SK-N-SH treated with all-trans-retinoic acid at 6 μM for 48 hours (cell line): ENCODE data around the gene RGS2.

Experiments used
- ATAC-seq: fragments of 200-7000 bp; cut with Tn5 transposase; 3 replicates; pipeline ENCODE4 v1.9.1; 2020; ENCODE audit warnings: mild to moderate bottlenecking, moderate library complexity
- ARNTL ChIP-seq: fragments of 450-650 bp; formaldehyde crosslinking; IDR thresholded peaks from 2 replicates; pipeline ENCODE4 v1.5.0; 2020; ENCODE audit warnings: low read depth, mild to moderate bottlenecking, moderate library complexity, borderline replicate concordance
- CREB5 ChIP-seq: fragments of 250-450 bp; sonication (Bioruptor Pico); IDR thresholded peaks from 2 replicates; pipeline ENCODE4 v1.5.1; 2020; ENCODE audit warnings: low read depth, mild to moderate bottlenecking, moderate library complexity
- CSDC2 ChIP-seq: fragments of 250-450 bp; sonication (Bioruptor Pico); IDR thresholded peaks from 2 replicates; pipeline ENCODE4 v1.5.0; 2020; ENCODE audit warnings: mild to moderate bottlenecking, moderate library complexity
- CSRNP3 ChIP-seq: fragments of 250-450 bp; sonication (Bioruptor Pico); IDR thresholded peaks from 2 replicates; pipeline ENCODE4 v1.5.1; 2021; ENCODE audit warnings: mild to moderate bottlenecking, moderate library complexity
- ESRRG ChIP-seq: fragments of 250-450 bp; sonication (Bioruptor Pico); IDR thresholded peaks from 2 replicates; pipeline ENCODE4 v1.6.1; 2021; ENCODE audit warnings: mild to moderate bottlenecking
- GLIS3 ChIP-seq: fragments of 250-450 bp; sonication (Bioruptor Pico); IDR thresholded peaks from 2 replicates; pipeline ENCODE4 v1.5.0; 2020; ENCODE audit warnings: mild to moderate bottlenecking, moderate library complexity
- ISL1 ChIP-seq: fragments of 250-450 bp; sonication (Bioruptor Pico); IDR thresholded peaks from 2 replicates; pipeline ENCODE4 v2.1.2; 2022; ENCODE audit warnings: mild to moderate bottlenecking, moderate library complexity
- OSR1 ChIP-seq: fragments of 250-450 bp; sonication (Bioruptor Pico); IDR thresholded peaks from 2 replicates; pipeline ENCODE4 v1.8.0; 2022; ENCODE audit warnings: moderate library complexity, mild to moderate bottlenecking, inconsistent platforms
- PATZ1 ChIP-seq: fragments of 250-450 bp; sonication (Bioruptor Pico); IDR thresholded peaks from 2 replicates; pipeline ENCODE4 v1.8.0; 2020; ENCODE audit warnings: mild to moderate bottlenecking, moderate library complexity, borderline replicate concordance
- POU6F1 ChIP-seq: fragments of 250-450 bp; sonication (Bioruptor Pico); IDR thresholded peaks from 2 replicates; pipeline ENCODE4 v1.8.0; 2021; ENCODE audit warnings: low read depth, mild to moderate bottlenecking, moderate library complexity, borderline replicate concordance
- PPARA ChIP-seq: fragments of 250-450 bp; sonication (Bioruptor Pico); IDR thresholded peaks from 2 replicates; pipeline ENCODE4 v1.5.0; 2020; ENCODE audit warnings: mild to moderate bottlenecking, borderline replicate concordance
- RARB ChIP-seq: fragments of 250-450 bp; sonication (Bioruptor Pico); IDR thresholded peaks from 2 replicates; pipeline ENCODE4 v1.8.0; 2021; ENCODE audit warnings: mild to moderate bottlenecking, moderate library complexity
- SNAI2 ChIP-seq: fragments of 250-450 bp; sonication (Bioruptor Pico); IDR thresholded peaks from 2 replicates; pipeline ENCODE4 v1.5.0; 2020; ENCODE audit warnings: mild to moderate bottlenecking, moderate library complexity
- TCF4 ChIP-seq: fragments of 250-450 bp; sonication (Bioruptor Pico); IDR thresholded peaks from 2 replicates; pipeline ENCODE4 v1.8.0; 2021; ENCODE audit warnings: mild to moderate bottlenecking, moderate library complexity, borderline replicate concordance
- TOX ChIP-seq: fragments of 250-450 bp; sonication (Bioruptor Pico); IDR thresholded peaks from 2 replicates; pipeline ENCODE4 v1.8.0; 2021; ENCODE audit warnings: mild to moderate bottlenecking, moderate library complexity, borderline replicate concordance
- ZC3H10 ChIP-seq: fragments of 250-450 bp; sonication (Bioruptor Pico); IDR thresholded peaks from 2 replicates; pipeline ENCODE4 v1.5.1; 2021; ENCODE audit warnings: mild to moderate bottlenecking, moderate library complexity
- ZFP3 ChIP-seq: fragments of 250-450 bp; sonication (Bioruptor Pico); IDR thresholded peaks from 2 replicates; pipeline ENCODE4 v1.5.0; 2020; ENCODE audit warnings: mild to moderate bottlenecking, moderate library complexity
- ZNF70 ChIP-seq: fragments of 450-650 bp; formaldehyde crosslinking; IDR thresholded peaks from 2 replicates; pipeline ENCODE4 v1.5.0; 2020; ENCODE audit warnings: mild to moderate bottlenecking, moderate library complexity
- ZNF8 ChIP-seq: fragments of 450-650 bp; formaldehyde crosslinking; IDR thresholded peaks from 2 replicates; pipeline ENCODE4 v1.5.0; 2020; ENCODE audit warnings: mild to moderate bottlenecking, moderate library complexity

Gene RGS2

GRCh38 chr1:192821296-192821695 lies 12.5 kb downstream of the RGS2 start:
- TF ChIP-seq ARNTL (no peak), TCF4 (CRISPR knock-in tag) (no peak), PATZ1 (CRISPR knock-in tag) (no peak), ZFP3 (CRISPR knock-in tag) (no peak), ISL1 (CRISPR knock-in tag) (no peak), PPARA (CRISPR knock-in tag) (no peak), ZNF70 (CRISPR knock-in tag) (no peak), CREB5 (no peak), SNAI2 (no peak), ZC3H10 (CRISPR knock-in tag) (no peak), OSR1 (CRISPR knock-in tag) (no peak), POU6F1 (CRISPR knock-in tag) (no peak), ZNF8 (CRISPR knock-in tag) (no peak), CSRNP3 (CRISPR knock-in tag) (no peak), ESRRG (CRISPR knock-in tag) (no peak)
- no peak for ATAC-seq

- ATAC-seq = no peak
- no peak for TF ChIP-seq ZNF8 (CRISPR knock-in tag)
- no peak for TF ChIP-seq CSDC2 (CRISPR knock-in tag)
- TF ChIP-seq POU6F1 (CRISPR knock-in tag) = no peak
- no peak for TF ChIP-seq OSR1 (CRISPR knock-in tag)
- no peak for TF ChIP-seq RARB (CRISPR knock-in tag)
- TF ChIP-seq ZFP3 (CRISPR knock-in tag) = no peak
- no peak for TF ChIP-seq ESRRG (CRISPR knock-in tag)
- no peak for TF ChIP-seq ZC3H10 (CRISPR knock-in tag)
- TF ChIP-seq TOX (CRISPR knock-in tag) = no peak
- TF ChIP-seq PPARA (CRISPR knock-in tag) = no peak
- no peak for TF ChIP-seq GLIS3 (CRISPR knock-in tag)
These were observed 15.7 kb downstream of the RGS2 start for GRCh38 chr1:192824511-192824910.

- TF ChIP-seq ZFP3 (CRISPR knock-in tag) (no peak), RARB (CRISPR knock-in tag) (peak; percentile 56; the same call in 1 of the 2 replicates), CSDC2 (CRISPR knock-in tag) (no peak), ZC3H10 (CRISPR knock-in tag) (peak; percentile 80), TOX (CRISPR knock-in tag) (peak; percentile 77), OSR1 (CRISPR knock-in tag) (0 out of 2 replicates have a peak, but pooled peaks have one; percentile 44), POU6F1 (CRISPR knock-in tag) (peak; percentile 97; the same call in 1 of the 2 replicates)
- peak; percentile 90 for ATAC-seq
These were observed 18.1 kb downstream of the RGS2 start for GRCh38 chr1:192826791-192827546.
